ENCODE results near the gene NUTM2E. TPM values are rescaled to one million over a fixed set of nuclear protein-coding genes. Genes with fewer than 3 reads are reported as not detected.
"Not testable (repeated sequence)": the region's sequence is repeated elsewhere in the genome, so short reads cannot be mapped to it uniquely, and the experiment has no call there.

NUTM2E gene
- total RNA-seq, 2 experiments from 2014 or later: not detected

DNA sequence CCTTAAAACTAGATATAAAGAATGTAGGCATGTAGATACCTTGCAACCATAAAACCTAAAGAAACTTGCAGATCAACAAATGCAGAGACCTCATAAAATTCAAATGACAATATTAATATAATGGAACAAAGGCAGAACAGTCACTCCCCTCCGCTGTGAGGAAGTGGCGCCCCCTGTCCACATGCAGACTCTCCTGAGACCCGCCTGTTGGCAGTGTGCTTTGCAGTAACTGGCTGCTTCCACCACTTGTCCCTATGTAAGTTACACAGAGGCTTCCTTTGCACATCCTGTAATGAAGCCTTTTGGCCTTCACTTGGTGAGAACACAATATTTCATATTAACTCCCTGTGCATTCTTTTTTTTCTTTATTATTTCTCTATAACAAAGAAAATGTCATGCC, 36.3 kb downstream of the NUTM2E start:
- CTCF ChIA-PET, POLR2A ChIA-PET: not testable (repeated sequence)

DNA sequence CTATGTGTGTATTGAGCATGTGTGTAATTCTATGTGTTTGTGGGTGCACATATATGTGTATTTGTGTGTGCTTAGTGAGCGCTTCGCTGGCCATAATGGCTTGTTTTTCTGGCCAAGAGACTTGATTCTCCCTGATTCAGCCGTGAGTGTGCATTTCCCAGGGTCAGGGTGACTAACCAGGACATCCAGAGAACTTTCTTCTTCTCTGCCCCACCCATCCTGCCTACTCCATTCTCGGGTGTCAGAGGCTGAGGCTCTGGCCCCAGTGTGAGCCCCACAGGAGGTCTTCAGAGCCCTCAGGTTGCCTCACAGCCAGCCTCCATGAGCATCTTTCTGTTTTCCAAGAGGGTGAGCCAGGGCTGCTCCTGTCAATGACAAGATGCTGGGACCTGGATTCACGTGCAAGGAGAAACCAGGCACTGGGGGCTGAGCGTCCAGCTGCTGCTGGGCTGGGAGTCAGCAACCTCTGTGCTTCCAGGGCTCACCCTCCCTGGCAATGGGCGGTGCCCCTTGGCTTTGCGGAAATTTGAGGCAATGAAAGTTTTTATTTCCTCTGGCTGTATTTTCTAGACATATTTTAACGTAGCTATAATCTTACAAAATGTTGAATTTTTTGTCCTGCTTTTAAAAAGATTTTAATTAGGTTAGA, 40.5 kb downstream of the NUTM2E start:
- POLR2A ChIA-PET, CTCF ChIA-PET: not testable (repeated sequence)

- POLR2A ChIA-PET, CTCF ChIA-PET: not testable (repeated sequence)
Observed at GRCh38 chr10:79868023-79868422, 41.5 kb downstream of the NUTM2E start.

DNA sequence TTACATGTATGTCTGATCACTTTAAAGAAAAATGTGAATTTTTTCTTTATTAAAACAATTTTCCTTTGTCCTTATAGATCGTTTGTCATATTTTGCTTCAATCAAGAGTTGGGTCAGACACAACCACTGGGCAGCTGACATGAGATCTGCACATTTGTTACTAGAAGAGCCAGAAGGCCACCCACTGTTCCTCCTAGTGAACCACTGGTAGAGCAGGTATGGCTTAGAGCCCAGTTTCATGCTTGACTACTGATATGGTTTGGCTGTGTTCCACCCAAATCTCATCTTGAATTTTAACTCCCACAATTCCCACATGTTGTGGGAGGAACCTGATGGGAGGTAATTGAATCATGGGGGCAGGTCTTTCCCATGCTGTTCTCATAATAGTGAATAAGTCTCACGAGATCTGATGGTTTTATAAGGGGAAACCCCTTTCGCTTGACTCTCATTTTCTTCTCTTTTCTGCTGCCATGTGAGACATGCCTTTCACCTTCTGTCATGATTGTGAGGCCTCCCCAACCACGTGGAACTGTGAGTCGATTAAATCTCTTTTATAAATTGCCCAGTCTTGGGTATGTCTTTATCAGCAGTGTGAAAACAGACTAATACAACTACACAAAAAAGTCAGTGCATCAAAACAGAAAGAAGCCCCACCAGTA, 43.0 kb downstream of the NUTM2E start:
- CTCF ChIA-PET, POLR2A ChIA-PET: not testable (repeated sequence)

DNA sequence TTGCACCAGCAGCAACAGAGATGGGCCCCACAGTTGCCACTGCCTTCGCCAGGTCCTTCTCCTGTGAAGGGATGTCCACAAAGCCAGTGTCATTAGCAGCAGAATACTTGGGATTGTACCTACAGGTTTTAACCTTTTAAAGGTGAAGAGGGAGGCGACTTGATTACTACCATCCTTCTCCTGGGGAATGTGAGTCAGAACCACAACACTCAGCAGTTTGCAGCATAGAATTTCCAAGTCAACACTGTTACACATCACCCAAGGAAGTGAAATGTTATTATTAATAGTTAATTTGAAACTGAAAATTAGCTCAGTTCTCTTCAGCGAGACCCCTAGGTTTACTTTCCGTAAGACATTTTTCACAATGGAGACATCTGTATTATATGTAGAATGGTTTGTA, 45.2 kb downstream of the NUTM2E start:
- CTCF ChIA-PET, POLR2A ChIA-PET: not testable (repeated sequence)

Other genes with a start within 250 kb of the NUTM2E start
- gene SFTPA1, start 215.8 kb upstream of the NUTM2E start, total RNA-seq: not detected
- 1 to 10 TPM in 1 of 2 experiments, under 1 TPM in 1; 0.92 to 1.1 TPM for gene NUTM2B, start 123.5 kb upstream of the NUTM2E start, total RNA-seq
- not detected for gene SFTPD, start 122.4 kb downstream of the NUTM2E start, total RNA-seq